GM18870 (cell line): Measurements from ENCODE around the gene SYNPO2.
"Not testable (repeated sequence)": the region's sequence is repeated elsewhere in the genome, so short reads cannot be mapped to it uniquely, and the experiment has no call there.

Experiments
- ATAC-seq: cut with Tn5 transposase; IDR thresholded peaks from one replicate; pipeline ENCODE4 v1.9.1; 2021; ENCODE audit warnings: moderate library complexity; ENCODE audit not compliant: unreplicated experiment

Gene SYNPO2

GRCh38 chr4:119053245-119053644 lies 164.6 kb downstream of the SYNPO2 start:
- no peak for ATAC-seq

DNA sequence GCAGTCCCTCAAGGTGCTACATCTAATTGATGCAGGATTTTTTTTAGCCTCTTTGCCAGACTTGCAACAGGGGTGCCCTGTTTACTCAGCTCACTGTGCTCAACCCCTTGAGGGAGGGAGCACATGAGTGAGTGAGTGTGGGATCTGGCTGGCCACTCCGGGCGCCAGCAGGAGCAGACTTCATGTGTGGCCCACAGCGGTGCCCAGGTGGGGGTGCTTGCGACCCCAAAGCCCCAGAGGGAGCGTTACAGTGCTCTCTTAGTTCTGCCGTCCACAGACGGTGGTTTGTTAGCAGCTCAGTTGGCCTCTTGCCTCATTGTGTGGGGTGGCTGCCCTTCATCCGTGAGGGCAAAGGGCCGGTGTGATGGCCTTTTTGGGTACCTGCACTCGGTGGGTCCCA lies 165.3 kb downstream of the SYNPO2 start:
- ATAC-seq, result no peak

DNA sequence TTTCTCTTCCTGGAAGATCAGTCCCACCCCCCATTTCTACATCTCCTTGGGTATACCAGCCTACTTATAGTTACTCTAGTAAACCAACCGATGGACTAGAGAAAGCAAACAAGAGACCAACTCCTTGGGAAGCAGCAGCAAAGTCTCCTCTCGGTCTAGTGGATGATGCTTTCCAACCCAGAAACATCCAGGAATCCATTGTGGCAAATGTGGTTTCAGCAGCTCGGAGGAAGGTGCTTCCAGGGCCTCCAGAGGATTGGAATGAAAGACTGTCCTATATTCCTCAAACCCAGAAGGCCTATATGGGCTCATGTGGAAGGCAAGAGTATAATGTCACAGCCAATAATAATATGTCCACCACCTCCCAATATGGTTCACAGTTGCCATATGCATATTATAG lies 168.8 kb downstream of the SYNPO2 start:
- ATAC-seq, result no peak

- no peak for ATAC-seq
Observed at GRCh38 chr4:119059221-119059620, 170.6 kb downstream of the SYNPO2 start.

DNA sequence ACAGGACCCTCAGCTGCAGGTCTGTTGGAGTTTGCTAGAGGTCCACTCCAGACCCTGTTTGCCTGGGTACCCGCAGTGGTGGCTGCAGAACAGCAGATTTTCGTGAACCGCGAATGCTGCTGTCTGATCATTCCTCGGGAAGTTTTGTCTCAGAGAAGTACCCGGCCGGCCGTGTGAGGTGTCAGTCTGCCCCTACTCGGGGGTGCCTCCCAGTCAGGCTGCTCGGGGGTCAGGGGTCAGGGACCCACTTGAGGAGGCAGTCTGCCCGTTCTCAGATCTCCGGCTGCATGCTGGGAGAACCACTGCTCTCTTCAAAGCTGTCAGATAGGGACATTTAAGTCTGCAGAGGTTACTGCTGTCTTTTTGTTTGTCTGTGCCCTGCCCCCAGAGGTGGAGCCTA lies 178.5 kb downstream of the SYNPO2 start:
- not testable (repeated sequence) for ATAC-seq

DNA sequence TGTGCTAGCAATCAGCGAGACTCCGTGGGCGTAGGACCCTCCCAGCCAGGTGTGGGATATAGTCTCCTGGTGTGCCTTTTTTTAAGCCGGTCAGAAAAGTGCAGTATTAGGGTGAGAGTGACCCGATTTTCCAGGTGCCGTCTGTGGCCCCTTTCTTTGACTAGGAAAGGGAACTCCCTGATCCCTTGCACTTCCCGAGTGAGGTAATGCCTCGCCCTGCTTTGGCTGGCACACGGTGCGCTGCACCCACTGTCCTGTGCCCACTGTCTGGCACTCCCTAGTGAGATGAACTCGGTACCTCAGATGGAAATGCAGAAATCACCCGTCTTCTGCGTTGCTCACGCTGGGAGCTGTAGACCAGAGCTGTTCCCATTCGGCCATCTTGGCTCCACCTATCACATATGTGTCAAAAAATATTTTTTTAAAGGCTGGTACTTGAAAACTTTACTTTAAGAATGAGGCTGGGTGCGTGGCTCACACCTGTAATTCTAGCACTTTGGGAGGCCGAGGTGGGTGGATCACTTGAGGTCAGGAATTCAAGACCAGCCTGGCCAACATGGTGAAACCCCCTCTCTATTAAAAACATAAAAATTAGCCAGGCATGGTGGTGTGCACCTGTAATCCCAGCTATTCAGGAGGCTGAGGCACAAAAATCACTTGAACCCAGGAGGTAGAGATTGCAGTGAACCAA lies 179.2 kb downstream of the SYNPO2 start:
- not testable (repeated sequence) for ATAC-seq

DNA sequence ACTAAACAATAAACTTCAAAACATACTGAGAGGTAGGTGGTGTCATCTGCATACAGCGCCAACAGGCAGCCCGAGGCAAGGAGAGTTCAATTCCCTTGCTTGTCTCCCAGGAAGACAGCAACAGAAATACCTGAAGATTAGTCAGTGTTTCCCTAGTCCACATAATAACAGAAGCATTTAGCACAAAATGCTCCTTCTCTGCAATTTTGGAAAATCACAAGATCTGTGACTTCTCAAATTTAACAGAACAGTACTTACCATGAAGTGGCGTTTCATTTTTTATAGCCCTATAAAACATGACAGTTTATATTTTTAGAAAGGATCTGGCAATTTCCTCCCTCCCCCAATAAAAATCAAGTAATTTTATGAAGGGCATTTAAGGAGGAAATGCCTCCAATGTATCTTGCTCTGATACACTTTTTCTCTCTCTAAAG lies 179.9 kb downstream of the SYNPO2 start:
- ATAC-seq, result no peak

DNA sequence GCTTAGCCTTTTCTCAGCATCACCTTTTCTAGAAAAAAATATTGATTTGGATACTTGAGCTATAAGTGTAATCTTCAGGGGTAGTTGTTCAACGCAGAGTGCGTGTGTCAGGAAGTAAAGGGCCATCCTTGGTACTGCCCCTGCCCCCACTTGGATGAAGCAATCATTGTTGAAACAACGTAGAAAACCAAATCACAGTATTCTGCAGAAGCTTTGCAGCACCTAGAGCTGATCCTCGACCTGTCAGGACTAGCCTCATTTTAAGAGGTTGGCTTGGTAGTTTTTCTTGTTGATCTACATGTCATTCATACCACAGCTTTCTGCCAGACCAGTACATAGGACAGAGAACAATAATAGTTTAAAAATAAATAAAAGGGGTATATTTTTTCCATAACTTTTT lies 181.6 kb downstream of the SYNPO2 start:
- no peak for ATAC-seq

DNA sequence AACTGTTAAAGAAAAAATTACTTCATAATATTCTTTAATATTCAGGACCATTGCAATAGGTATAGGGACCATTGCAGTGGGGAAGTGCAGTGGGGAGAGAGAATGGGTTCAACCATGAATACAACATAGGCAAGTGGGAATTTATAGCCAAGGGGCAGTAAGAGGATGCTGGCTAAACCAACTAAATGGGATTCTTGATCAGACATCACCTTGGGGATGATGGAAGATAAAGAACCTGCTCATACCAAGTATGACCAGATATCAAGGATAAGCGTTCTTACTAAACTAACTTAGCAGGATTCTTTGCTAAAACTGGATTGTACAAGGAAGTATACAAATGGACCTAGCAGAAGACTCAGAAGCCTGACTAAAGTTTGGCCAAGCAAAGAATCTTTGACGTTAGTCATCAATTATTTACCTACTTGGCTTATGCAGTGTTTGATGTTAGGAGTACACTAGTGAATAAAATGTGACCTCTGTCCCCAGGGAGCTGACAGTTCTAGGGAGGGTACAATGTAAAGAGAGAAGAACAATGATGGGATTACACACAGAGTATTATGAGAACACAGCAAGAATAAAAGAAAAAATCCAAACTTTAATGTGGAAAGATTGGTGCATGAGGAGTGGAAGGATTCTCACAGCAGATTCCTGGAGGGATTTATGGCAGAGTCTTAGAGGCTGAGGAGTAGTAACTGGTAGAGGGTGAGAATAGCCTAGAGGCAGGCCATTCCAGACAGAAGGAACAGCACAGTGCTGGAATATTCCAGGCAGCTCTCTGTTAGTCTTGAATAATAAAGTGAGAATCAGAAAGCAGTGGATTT lies 192.3 kb downstream of the SYNPO2 start:
- no peak for ATAC-seq

DNA sequence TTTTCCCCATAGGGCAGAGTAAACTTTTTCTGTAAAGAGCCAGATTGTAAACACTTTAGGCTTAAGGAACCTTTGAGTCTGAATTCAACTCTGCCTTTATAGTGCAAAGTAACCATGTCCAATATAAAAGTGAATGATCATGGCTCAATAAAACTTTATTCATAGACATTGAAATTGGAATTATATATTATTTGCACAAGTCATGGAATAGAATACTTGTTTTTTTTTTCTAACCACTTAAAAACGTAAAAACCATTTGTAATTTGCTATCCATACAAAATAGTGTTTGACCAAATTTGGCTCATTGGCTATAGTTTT lies 192.8 kb downstream of the SYNPO2 start:
- ATAC-seq, result no peak

DNA sequence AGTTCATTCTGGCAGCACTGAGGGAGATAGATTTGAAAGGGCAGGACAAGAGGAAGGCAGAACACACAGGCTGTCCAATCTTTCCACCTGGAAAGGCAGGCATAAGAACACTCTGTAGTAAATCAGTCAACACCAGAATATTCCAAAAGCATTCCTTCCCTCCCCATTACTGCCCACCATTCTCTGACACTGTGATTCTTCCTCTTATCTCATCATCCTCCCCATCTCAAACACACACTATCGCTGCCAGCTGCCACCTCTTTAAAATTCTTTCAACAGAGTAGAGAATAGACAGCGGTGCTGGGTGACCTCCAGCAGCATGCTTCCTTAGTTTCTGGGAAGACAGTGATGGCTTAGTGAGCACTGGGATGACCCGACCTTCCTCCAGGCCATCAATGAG lies 193.3 kb downstream of the SYNPO2 start:
- no peak for ATAC-seq

DNA sequence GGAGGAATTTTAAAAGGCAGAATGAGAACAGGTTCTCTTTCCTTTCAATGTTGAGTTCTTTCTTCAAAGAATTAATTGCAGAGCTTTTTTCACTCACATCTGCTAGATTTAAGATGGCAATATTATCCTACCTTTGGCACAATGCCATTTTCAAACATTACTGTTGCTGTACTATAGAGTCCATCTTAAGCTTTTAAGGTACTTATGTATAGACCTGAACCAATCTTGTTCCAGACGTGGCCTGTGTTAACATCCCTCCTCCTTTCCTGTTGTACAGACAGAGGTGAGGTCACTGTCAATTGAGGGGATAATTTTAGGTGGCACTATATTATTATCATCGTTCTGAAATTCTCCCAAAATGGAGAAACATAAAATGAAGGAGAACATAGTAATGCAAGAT lies 194.0 kb downstream of the SYNPO2 start:
- no peak for ATAC-seq

DNA sequence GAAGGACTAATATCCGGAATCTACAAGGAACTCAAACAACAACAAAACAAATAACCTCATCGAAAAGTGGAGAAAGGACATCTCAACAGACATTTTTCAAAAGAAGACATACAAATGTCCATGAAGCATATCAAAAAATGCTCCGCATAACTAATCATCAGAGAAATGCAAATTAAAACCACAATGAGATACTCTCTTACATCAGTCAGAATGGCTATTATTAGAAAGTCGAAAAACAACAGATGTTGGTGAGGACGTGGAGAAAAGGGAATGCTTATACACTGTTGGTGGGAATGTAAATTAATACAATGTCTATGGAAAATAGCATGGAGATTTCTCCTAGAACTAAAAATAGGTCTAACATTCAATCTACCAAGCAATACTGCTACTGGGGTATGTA lies 195.9 kb downstream of the SYNPO2 start:
- no peak for ATAC-seq

DNA sequence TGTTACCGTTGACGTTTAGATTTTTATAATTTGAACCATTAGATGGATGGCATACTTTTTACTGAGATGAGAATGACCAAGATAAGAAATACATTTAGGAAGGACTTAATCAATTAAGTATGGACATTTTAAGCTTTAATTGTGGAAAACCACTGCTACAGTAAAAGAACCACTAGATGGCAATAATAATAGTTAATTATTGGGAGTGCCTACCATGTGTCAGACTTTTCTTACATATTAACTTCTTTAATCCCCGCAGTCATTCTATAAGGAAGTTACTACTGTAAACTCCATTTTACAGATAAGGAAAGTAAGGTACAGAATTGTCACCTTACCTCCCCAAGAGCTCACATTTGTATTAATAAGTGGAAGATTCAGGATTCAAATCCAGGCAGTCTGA lies 198.5 kb downstream of the SYNPO2 start:
- no peak for ATAC-seq

DNA sequence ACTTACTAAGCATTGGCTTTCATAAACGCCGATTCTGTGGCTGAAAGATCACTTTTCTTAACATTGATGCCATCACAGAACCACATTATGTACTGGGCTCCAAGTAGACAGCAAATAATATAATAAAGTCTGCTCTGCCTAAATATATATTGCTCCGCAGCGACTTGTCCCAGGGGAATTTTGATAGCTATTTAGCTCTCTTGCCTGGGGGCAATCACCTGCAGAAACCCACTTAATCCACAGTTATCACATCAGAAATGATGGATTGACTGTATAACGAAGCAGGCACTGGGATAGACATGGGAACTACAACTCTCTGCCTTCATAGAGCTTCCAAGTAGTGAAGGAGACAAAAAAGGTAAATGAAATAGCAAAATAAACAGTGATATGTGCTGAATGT lies 199.0 kb downstream of the SYNPO2 start:
- ATAC-seq, result no peak

DNA sequence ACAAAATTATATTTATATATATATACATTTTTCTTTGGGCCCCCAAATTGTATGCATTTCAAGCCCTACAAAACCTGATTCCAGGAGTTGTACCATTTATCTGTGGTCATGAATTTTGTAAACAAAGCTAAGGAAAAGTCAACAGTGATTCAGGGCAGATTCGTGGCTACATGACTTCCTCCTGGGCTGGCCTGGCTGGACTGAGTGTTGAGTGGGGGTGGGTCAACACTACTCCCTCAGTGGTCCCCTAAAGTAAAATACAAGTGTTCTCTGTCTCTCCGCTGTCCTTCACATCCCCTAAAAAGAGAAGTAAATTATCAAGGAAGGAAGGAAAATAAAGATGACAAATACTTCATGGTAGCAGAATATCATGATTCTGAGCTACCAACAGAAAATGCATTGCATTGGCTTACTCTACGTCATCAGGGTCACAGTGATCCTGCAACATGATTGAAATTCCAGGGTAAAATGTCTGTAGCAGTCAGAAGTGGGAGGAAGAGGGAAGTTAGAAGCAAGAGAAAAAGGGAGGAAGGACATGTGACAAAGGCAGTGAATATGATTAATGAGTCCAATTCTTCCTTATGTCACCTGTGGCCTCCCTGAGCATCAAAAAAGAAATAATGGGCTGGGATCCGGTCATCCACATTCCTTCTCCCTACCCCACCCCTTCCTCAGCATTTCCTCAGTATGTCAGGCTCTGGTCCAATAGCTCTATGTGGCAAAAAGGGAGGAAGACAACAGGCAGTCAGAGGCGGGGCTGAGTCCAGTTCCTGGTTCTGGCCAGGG lies 204.6 kb downstream of the SYNPO2 start:
- ATAC-seq, result no peak

- peak; percentile 45 for ATAC-seq
Observed at GRCh38 chr4:119097282-119097900, 208.7 kb downstream of the SYNPO2 start.

GRCh38 chr4:119098306-119098705 lies 209.7 kb downstream of the SYNPO2 start:
- no peak for ATAC-seq

DNA sequence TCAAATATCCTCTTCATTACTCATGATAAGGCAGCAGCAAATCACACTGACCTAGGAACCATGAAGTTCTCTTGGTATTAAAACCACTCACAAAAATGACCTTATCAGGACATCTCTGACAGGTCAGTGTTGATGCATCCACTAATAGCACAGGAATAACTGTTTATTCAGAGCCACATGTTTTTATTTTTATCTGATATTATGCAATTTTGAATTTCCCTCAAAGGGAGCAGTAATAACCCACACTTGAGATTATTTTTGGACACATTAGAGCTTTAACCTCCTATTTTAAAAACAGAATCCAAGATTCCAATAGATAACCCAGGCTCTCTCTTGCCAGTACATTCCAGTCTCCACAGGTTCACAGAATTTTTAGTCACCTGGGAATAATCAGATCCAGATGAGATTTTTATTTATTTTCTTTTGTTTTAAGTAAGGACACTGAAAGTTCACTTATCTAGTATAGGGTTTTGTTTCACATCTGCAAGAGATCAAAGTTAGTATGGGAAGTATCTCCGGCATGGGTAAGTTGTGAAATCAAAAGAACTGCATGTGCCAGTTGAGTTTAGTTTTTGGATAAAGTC lies 210.7 kb downstream of the SYNPO2 start:
- no peak for ATAC-seq

- ATAC-seq, result no peak
Observed at GRCh38 chr4:119100655-119101054, 212.0 kb downstream of the SYNPO2 start.

DNA sequence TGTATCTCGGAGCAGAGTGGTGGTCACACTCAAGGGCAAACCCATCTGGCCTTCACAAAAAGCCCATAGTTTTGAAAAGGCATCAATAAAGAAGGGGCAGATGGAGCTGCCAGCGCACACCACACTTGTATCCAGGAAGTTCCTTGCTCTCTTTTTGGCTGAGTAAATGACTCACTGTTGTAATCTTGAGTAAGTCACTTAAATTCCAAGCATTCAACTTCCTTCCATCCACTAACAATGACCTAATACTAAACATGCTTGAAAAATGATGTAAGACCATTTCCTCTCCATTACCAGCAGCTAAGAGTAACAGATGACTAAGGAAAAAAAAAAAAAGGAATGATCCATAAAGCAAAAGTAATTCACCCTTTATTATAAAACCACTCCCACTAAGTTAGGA lies 214.6 kb downstream of the SYNPO2 start:
- no peak for ATAC-seq
